Fibroblast of pulmonary artery (primary cell): ENCODE data around the gene MPDZ.

Experiments
- DNase-seq: peaks from one replicate; pipeline ENCODE4 v3.0.0-alpha.2; 2010; ENCODE audit warnings: low read depth
- H3K4me3 ChIP-seq: replicated peaks from 2 replicates; pipeline ENCODE4 v1.5.1; 2011; ENCODE audit warnings: low read depth, mild to moderate bottlenecking, control low read depth, low read length, moderate library complexity
- CTCF ChIP-seq: IDR thresholded peaks from 2 replicates; pipeline ENCODE4 v1.5.1; 2011; ENCODE audit warnings: mild to moderate bottlenecking, control low read depth, low read length, inconsistent platforms; ENCODE audit errors: missing control alignments

The MPDZ gene

DNA sequence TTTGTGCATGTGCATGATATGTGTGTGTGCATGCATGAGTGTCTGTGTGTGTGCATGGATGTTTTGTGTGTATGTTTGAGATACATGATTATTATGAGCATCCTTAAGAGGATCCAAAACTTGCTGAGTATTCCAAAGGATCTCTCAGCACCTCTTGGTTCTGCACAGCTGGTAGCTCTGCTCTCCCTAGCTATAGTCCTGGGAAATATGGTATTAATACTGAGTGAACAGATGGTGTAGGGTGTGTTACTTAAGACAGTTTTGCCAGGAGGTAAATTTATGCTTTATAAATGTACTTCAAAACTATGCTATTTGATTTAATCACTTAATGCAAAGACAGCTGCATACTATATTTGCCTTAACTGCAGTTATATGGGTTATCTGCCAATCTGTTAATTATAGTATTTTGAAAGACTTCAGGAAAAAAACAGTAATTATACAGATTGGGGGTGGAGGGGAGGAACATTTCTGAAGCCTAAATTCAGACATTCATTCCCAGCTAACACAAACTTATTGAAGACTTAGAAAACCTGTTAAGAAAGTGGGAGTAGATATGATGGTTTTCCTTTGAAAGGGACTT is 215.5 kb downstream of the MPDZ start:
- DNase-seq = no peak
- TF ChIP-seq CTCF = no peak
- H3K4me3 ChIP-seq = no peak overlapping the region

DNA sequence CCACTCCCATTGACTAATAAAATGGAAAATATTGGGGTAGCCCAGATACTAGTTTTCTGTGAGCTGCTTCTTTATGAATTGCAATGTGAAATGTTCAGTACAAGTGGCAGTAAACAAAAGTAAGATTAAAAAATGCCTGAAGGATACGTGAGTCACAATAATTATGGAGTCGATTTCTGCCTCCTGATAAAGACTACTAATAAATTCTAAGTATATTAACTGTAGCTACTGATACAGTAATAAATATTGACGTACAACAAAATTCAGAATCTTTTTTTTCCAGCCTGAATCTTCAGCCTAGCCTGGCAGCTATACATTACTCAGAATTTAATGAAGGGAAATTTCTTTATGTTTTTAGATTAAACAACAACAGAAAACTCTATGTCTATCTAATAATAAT is 218.1 kb downstream of the MPDZ start:
- no peak for DNase-seq
- TF ChIP-seq CTCF = no peak
- no peak overlapping the region for H3K4me3 ChIP-seq
